Upper lobe of right lung (tissue), 1 donor: ENCODE data around the gene MAP1A. TPM values are rescaled to one million over a fixed set of nuclear protein-coding genes. Genes with fewer than 3 reads are reported as not detected.

Experiments used
- ATAC-seq: fragments of 200-7000 bp; cut with Tn5 transposase; one replicate; pipeline ENCODE4 v1.9.1; 2020; ENCODE audit warnings: mild to moderate bottlenecking, moderate library complexity
- DNase-seq: peaks from one replicate; pipeline ENCODE4 v3.0.0-alpha.2; 2020
- H3K27ac ChIP-seq: fragments of 200-600 bp; one replicate; pipeline ENCODE4 v1.8.0; 2022
- H3K27me3 ChIP-seq: fragments of 200-600 bp; one replicate; pipeline ENCODE4 v1.8.0; 2022; ENCODE audit warnings: mild to moderate bottlenecking
- H3K36me3 ChIP-seq: fragments of 200-600 bp; one replicate; pipeline ENCODE4 v1.8.0; 2022
- H3K4me1 ChIP-seq: fragments of 200-600 bp; one replicate; pipeline ENCODE4 v1.8.0; 2022
- H3K4me3 ChIP-seq: fragments of 200-600 bp; one replicate; pipeline ENCODE4 v1.8.0; 2022; ENCODE audit warnings: mild to moderate bottlenecking
- H3K9me3 ChIP-seq: fragments of 200-600 bp; one replicate; pipeline ENCODE4 v1.8.0; 2022
- intact Hi-C: fragments of 100-400 bp; cut with DNase I; formaldehyde crosslinking; loops from one replicate; pipeline ENCODE4 v1.11.0; 2022
- total RNA-seq: library from RNA; stranded (reverse); fragmentation: NEBNext Ultra II Directional; extraction: Animal tissue kit (Norgen Biotek cat#: 25700); gene quantifications from one replicate; pipeline ENCODE4 v1.2.1, GENCODE V29; 2021
- TF ChIP-seq, protein P1 (sequence below): fragments of 200-600 bp; IDR thresholded peaks from one replicate; pipeline ENCODE4 v1.8.0; 2022; ENCODE audit warnings: antibody characterized with exemption
- donor health status: DM: no; HTN: yes; CAD: no; lungs with severe emphysema.

MAP1A gene
- total RNA-seq, 1 donor from 2014 or later, result 2.3 TPM

DNA sequence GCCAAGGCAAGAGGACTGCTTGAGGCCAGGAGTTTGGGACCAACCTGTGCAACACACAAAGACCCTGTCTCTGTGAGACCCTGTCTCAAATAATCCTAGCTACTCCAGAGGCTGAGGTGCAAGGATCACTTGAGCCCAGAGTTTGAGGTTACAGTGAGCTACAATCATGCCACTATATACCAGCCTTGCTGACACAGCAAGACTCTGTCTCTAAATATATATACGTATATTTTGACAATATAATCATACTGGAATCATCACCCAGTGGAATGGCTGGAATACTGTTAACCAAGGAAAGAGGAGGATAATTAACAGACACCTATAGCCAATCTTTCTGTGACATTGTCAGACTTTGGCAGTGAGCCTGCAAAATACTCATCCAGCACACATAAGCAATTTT lies 9.0 kb upstream of the MAP1A start:
- Histone ChIP-seq H3K27me3 (no peaks in the 10 kb centered on the region), H3K27ac (no peak overlapping the region), H3K9me3 (no peaks in the 10 kb centered on the region), H3K4me1 (peaks cover 12% of the 10 kb centered on the region), H3K36me3 (no peaks in the 10 kb centered on the region), H3K4me3 (no peak overlapping the region)
- no peak for DNase-seq
- ATAC-seq, result no peak
- intact Hi-C loops, result no loop called here
- TF ChIP-seq, protein P1, sequence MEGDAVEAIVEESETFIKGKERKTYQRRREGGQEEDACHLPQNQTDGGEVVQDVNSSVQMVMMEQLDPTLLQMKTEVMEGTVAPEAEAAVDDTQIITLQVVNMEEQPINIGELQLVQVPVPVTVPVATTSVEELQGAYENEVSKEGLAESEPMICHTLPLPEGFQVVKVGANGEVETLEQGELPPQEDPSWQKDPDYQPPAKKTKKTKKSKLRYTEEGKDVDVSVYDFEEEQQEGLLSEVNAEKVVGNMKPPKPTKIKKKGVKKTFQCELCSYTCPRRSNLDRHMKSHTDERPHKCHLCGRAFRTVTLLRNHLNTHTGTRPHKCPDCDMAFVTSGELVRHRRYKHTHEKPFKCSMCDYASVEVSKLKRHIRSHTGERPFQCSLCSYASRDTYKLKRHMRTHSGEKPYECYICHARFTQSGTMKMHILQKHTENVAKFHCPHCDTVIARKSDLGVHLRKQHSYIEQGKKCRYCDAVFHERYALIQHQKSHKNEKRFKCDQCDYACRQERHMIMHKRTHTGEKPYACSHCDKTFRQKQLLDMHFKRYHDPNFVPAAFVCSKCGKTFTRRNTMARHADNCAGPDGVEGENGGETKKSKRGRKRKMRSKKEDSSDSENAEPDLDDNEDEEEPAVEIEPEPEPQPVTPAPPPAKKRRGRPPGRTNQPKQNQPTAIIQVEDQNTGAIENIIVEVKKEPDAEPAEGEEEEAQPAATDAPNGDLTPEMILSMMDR, result no peak

DNA sequence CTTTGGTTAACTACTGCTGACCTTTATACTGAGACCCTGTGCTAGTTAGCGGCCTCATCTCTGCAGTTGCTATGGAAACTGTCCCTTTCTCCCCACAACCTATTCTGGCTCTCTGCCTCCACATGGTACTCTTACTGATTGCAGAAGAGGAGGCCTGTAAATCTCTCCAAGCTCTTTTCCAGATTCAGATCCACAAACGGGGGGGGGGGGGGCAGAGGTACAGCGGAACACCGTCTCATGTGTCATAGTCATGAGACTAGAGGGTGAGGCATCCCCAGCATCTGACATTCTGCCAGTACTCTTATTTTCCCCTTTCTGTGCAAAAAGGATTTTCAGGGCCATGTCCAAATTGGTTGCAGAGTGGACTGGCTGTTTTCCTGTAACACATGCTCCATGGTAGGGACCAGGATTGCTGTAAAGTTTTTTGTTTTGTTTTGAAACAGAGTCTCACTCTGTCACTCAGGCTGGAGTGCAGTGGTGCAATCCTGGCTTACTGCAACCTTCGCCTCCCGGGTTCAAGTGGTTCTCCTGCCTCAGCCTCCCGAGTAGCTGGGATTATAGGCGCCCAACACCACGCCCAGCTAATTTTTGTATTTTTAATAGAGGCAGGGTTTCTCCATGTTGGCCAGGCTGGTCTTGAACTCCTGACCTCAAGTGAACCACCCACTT lies 8.3 kb upstream of the MAP1A start:
- TF ChIP-seq, protein P1, result no peak
- ATAC-seq, result no peak
- peak; percentile 39 for DNase-seq
- H3K4me1 ChIP-seq, result peaks cover 12% of the 10 kb centered on the region
- no peak overlapping the region for H3K4me3 ChIP-seq
- intact Hi-C loops, result no loop called here
- no peaks in the 10 kb centered on the region for H3K36me3 ChIP-seq
- H3K9me3 ChIP-seq, result no peaks in the 10 kb centered on the region
- H3K27ac ChIP-seq, result peak overlapping the region; percentile 78
- H3K27me3 ChIP-seq, result no peaks in the 10 kb centered on the region

DNA sequence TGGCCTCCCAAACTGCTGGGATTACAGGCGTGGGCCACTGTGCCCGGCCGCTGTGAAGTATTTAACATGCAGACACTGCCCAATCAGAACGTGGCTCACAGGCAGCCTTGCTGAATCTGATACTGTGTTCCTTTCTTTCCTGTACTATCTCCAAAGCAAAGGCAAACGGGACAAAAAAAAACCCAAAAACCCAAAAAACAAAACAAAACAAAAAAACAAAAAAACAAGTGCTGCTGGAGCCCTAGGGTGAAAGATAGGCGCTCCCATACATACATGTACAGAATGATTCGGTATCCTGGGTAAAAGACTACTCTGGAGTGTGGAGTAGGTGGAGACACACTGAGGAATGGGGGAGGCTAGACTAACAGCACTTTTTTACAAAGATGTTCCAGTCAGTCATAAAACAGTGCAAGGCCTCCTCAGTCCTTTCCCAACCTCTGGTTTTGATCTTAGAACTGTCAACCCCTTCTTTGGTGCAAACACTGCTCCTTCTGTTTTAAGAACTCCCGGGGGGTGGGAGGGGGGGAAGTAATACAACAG lies 7.7 kb upstream of the MAP1A start:
- DNase-seq, result no peak
- intact Hi-C loops, result no loop called here
- Histone ChIP-seq H3K4me3 (peak overlapping the region; percentile 69), H3K27ac (peak overlapping the region; percentile 78), H3K36me3 (no peaks in the 10 kb centered on the region), H3K9me3 (no peaks in the 10 kb centered on the region), H3K4me1 (peaks cover 12% of the 10 kb centered on the region), H3K27me3 (no peaks in the 10 kb centered on the region)
- ATAC-seq, result no peak
- TF ChIP-seq, protein P1, result no peak

DNA sequence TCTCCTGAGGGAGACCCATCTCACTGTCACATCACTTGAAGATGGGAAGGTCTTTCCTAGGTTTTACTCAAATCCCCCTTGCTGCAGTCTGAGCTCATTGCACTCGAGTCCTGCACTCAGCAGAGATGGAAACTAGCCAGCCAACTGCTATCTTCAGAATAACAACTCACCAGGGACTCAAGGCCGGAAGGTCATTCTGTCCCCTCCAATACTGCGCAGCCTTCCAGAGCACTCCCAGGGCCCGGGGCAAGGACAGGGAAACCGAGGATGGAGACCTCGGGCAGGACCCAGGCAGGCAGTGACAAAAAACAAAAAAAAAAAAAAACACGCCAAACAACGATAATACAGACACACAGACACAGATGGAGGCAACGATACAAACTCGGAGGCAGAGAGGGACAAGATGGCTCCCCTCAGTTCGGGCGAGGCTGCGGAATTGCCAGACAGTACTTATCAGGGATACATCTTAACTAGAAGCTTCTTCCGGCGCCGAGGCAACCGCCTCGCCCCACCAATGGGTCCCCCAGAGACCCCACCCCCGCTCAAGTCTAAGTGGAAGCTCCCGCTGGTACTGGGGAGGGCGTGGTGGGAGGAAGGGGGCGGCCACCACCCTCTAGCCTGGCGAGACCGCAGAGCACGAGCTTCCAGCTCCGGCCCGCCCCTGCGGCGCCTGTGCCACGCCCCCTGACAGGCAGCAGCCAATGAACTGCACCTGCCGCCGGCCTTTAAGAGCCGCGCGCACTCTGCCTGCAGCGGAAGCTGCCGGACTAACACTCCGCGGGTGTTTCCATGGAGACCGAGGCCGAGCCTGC lies 7.0 kb upstream of the MAP1A start:
- Histone ChIP-seq H3K9me3 (no peaks in the 10 kb centered on the region), H3K4me1 (peaks cover 12% of the 10 kb centered on the region), H3K27ac (peak overlapping the region; percentile 78), H3K36me3 (no peaks in the 10 kb centered on the region), H3K27me3 (no peaks in the 10 kb centered on the region), H3K4me3 (peak overlapping the region; percentile 69)
- DNase-seq (peak; percentile 99), ATAC-seq (peak; percentile 100)
- TF ChIP-seq, protein P1, result peak; percentile 17
- intact Hi-C loops, result no loop called here

DNA sequence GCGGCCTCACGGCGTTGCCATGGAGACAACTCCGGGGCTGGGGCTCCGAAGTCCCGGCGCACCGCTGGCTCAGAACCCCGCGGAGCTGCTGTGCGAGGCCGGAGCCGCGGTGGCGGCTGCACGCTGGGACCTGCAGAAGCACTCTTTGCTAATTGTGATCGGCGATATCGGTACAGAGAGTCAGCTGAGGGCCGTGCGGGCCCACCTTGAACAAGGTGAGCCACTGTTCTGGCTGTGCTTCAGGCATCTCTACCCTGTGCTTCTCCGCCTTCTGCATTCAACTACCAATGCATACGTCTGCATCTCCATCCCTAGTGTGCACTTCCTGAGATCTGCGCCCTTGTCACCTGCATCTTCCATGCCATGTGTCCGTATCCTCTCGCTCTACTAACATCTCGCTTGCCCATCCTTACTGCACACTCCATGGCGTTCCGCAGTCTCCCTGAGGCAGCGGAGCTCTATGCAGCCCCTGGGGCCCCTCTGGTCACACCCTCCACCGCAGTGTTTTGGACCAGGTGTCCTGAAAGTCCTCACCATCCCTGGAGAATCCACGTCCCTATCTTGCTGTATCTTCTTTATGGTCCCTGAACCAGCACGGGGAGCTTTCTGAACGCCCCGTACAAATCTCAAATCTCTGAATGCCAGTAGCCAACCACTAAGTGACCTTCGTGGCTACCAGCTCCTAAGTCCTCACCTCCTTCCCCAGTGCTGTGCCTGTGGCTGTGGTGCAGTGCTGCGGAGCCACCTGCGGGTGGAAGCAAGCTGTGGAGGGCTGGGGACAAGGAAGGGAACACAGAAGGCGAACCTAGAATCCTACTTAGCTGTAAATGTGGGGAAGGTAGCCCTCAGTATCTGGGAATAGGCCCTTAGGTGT lies 6.2 kb upstream of the MAP1A start:
- H3K4me3 ChIP-seq, result peak overlapping the region; percentile 69
- H3K36me3 ChIP-seq, result no peaks in the 10 kb centered on the region
- intact Hi-C loops, result no loop called here
- DNase-seq (no peak), ATAC-seq (no peak)
- peaks cover 12% of the 10 kb centered on the region for H3K4me1 ChIP-seq
- H3K27me3 ChIP-seq, result no peaks in the 10 kb centered on the region
- H3K9me3 ChIP-seq, result no peaks in the 10 kb centered on the region
- TF ChIP-seq, protein P1, result no peak
- H3K27ac ChIP-seq, result no peak overlapping the region
